Lower lobe of right lung (tissue), 2 donors: Measurements from ENCODE around the gene HEPN1. TPM values are rescaled to one million over a fixed set of nuclear protein-coding genes. Genes with fewer than 3 reads are reported as not detected.

Experiments
- ATAC-seq, 2 donors: fragments of 200-7000 bp; cut with Tn5 transposase; one replicate each; pipeline ENCODE4 v1.9.1; 2020 to 2022; ENCODE audit warnings: mild to moderate bottlenecking in 2 of 2, moderate library complexity in 2 of 2
- DNase-seq: peaks from one replicate; pipeline ENCODE4 v3.0.0-alpha.2; 2020
- H3K27ac ChIP-seq: fragments of 200-600 bp; one replicate; pipeline ENCODE4 v1.8.0; 2022
- H3K27me3 ChIP-seq: fragments of 200-600 bp; one replicate; pipeline ENCODE4 v1.8.0; 2022; ENCODE audit warnings: low read depth
- H3K36me3 ChIP-seq: fragments of 200-600 bp; one replicate; pipeline ENCODE4 v1.8.0; 2022; ENCODE audit warnings: mild to moderate bottlenecking
- H3K4me1 ChIP-seq: fragments of 200-600 bp; one replicate; pipeline ENCODE4 v1.8.0; 2022
- H3K4me3 ChIP-seq: fragments of 200-600 bp; one replicate; pipeline ENCODE4 v1.8.0; 2022; ENCODE audit warnings: mild to moderate bottlenecking
- H3K9me3 ChIP-seq: fragments of 200-600 bp; one replicate; pipeline ENCODE4 v1.8.0; 2022
- CTCF ChIP-seq: fragments of 200-600 bp; IDR thresholded peaks from one replicate; pipeline ENCODE4 v1.8.0; 2022; ENCODE audit warnings: antibody characterized with exemption, mild to moderate bottlenecking
- intact Hi-C: fragments of 100-400 bp; cut with DNase I; formaldehyde crosslinking; loops from one replicate; pipeline ENCODE4 v1.11.0; 2022
- total RNA-seq: library from RNA; stranded (reverse); fragmentation: NEBNext Ultra II Directional; extraction: Animal tissue kit (Norgen Biotek cat#: 25700); gene quantifications from one replicate; pipeline ENCODE4 v1.2.1, GENCODE V29; 2021
- donor health status: DM: no; HTN: yes; CAD: no; lungs with severe emphysema.

The HEPN1 gene
- total RNA-seq, 1 donor from 2014 or later = not detected

GRCh38 chr11:124890683-124891372, 28.2 kb upstream of the HEPN1 start:
- Histone ChIP-seq H3K27ac (no peak overlapping the region), H3K36me3 (peaks cover 4% of the 10 kb centered on the region), H3K4me1 (peaks cover 74% of the 10 kb centered on the region), H3K27me3 (no peaks in the 10 kb centered on the region), H3K4me3 (no peak overlapping the region), H3K9me3 (no peaks in the 10 kb centered on the region)
- ATAC-seq = no peak
- TF ChIP-seq CTCF = no peak
- intact Hi-C loops = no loop called here
- no peak for DNase-seq

- Histone ChIP-seq H3K4me1 (peaks cover 70% of the 10 kb centered on the region), H3K36me3 (no peaks in the 10 kb centered on the region), H3K4me3 (no peak overlapping the region), H3K9me3 (no peaks in the 10 kb centered on the region), H3K27me3 (no peaks in the 10 kb centered on the region), H3K27ac (peak overlapping the region; percentile 41)
- no peak for DNase-seq
- ATAC-seq = peak in 1 of 2 donors; percentile 3
- intact Hi-C loops = no loop called here
- TF ChIP-seq CTCF = no peak
Measured at GRCh38 chr11:124891373-124891861, 27.6 kb upstream of the HEPN1 start.

- ATAC-seq (no peak), DNase-seq (no peak)
- no peak overlapping the region for H3K4me3 ChIP-seq
- H3K36me3 ChIP-seq = no peaks in the 10 kb centered on the region
- H3K9me3 ChIP-seq = no peaks in the 10 kb centered on the region
- no peaks in the 10 kb centered on the region for H3K27me3 ChIP-seq
- intact Hi-C loops = no loop called here
- no peak for TF ChIP-seq CTCF
- H3K27ac ChIP-seq = peak overlapping the region; percentile 41
- peaks cover 70% of the 10 kb centered on the region for H3K4me1 ChIP-seq
Measured at GRCh38 chr11:124892146-124892545, 26.9 kb upstream of the HEPN1 start.

GRCh38 chr11:124892750-124893454, 26.1 kb upstream of the HEPN1 start:
- DNase-seq (no peak), ATAC-seq (peak; percentile 10 to 17)
- peak; percentile 10 for TF ChIP-seq CTCF
- H3K9me3 ChIP-seq = no peaks in the 10 kb centered on the region
- H3K27ac ChIP-seq = no peak overlapping the region
- peak overlapping the region; percentile 51 for H3K4me3 ChIP-seq
- no peaks in the 10 kb centered on the region for H3K36me3 ChIP-seq
- H3K27me3 ChIP-seq = no peaks in the 10 kb centered on the region
- peaks cover 73% of the 10 kb centered on the region for H3K4me1 ChIP-seq
- intact Hi-C loops = no loop called here

- ATAC-seq = no peak
- peaks cover 77% of the 10 kb centered on the region for H3K4me1 ChIP-seq
- no peaks in the 10 kb centered on the region for H3K9me3 ChIP-seq
- H3K27me3 ChIP-seq = no peaks in the 10 kb centered on the region
- H3K36me3 ChIP-seq = no peaks in the 10 kb centered on the region
- DNase-seq = no peak
- intact Hi-C loops = no loop called here
- no peak for TF ChIP-seq CTCF
- H3K4me3 ChIP-seq = peak overlapping the region; percentile 51
- peak overlapping the region; percentile 85 for H3K27ac ChIP-seq
Measured at GRCh38 chr11:124893781-124894401, 25.2 kb upstream of the HEPN1 start.
